CD4-positive, alpha-beta T cell (primary cell): ENCODE results near the gene KCNQ2. TPM values are rescaled to one million over a fixed set of nuclear protein-coding genes. Genes with fewer than 3 reads are reported as not detected.

Experiments
- ATAC-seq: fragments of 200-7000 bp; cut with Tn5 transposase; one replicate; pipeline ENCODE4 v1.10.0; 2022; ENCODE audit warnings: mild to moderate bottlenecking; ENCODE audit not compliant: poor library complexity
- CTCF ChIA-PET: fragments of 350-600 bp; sonication (Branson Sonifier 250); formaldehyde crosslinking; loops from one replicate; lab custom pipeline; 2021; ENCODE audit warnings: antibody characterized with exemption, inconsistent platforms; lab: Charles Lee
- POLR2A ChIA-PET: fragments of 350-600 bp; sonication (Branson Sonifier 250); formaldehyde crosslinking; loops from one replicate; lab custom pipeline; 2021; ENCODE audit warnings: antibody characterized with exemption, inconsistent platforms; lab: Charles Lee
- DNase-seq, 14 experiments: peaks; one replicate each; pipeline ENCODE4 v3.0.0-alpha.2; 2013 to 2020; ENCODE audit warnings: mixed read lengths in 2 of 14
- H3K27ac ChIP-seq, 2 donors: one replicate each; pipeline versions ENCODE4 v1.5.1 to v1.7.0; 2013; ENCODE audit warnings: low read length in 2 of 2, low read depth in 1 of 2, mild to moderate bottlenecking in 1 of 2
- H3K27me3 ChIP-seq, 2 experiments: 1 replicate in 1 of 2; 2 replicates in 1 of 2; pipeline versions ENCODE4 v1.6.1 to v1.7.0; 2013; ENCODE audit warnings: low read length in 2 of 2, control low read depth in 1 of 2, mild to moderate bottlenecking in 1 of 2, moderate library complexity in 1 of 2; ENCODE audit not compliant: insufficient read depth in 2 of 2, control insufficient read depth in 1 of 2
- H3K36me3 ChIP-seq: one replicate; pipeline ENCODE4 v1.6.1; 2013; ENCODE audit warnings: low read length, control low read depth; ENCODE audit not compliant: insufficient read depth
- H3K4me1 ChIP-seq: one replicate; pipeline ENCODE4 v1.6.1; 2013; ENCODE audit warnings: low read length, control low read depth; ENCODE audit not compliant: insufficient read depth
- H3K4me3 ChIP-seq: one replicate; pipeline ENCODE4 v1.5.1; 2013; ENCODE audit warnings: mild to moderate bottlenecking, low read length, moderate library complexity
- H3K9me3 ChIP-seq, 2 experiments: 1 replicate in 1 of 2; 2 replicates in 1 of 2; pipeline versions ENCODE4 v1.6.1 to v1.7.0; 2013; ENCODE audit warnings: low read length in 2 of 2, mild to moderate bottlenecking in 2 of 2, control low read depth in 1 of 2, moderate library complexity in 1 of 2; ENCODE audit not compliant: control insufficient read depth in 1 of 2, insufficient read depth in 1 of 2
- H3K27ac Mint-ChIP-seq: one replicate; pipeline ENCODE4 v1.8.0; 2020; ENCODE audit warnings: mixed read lengths
- H3K27me3 Mint-ChIP-seq: one replicate; pipeline ENCODE4 v1.8.0; 2021; ENCODE audit warnings: mixed read lengths
- H3K36me3 Mint-ChIP-seq: one replicate; pipeline ENCODE4 v1.8.0; 2021; ENCODE audit warnings: low read depth, mixed read lengths
- H3K4me1 Mint-ChIP-seq: one replicate; pipeline ENCODE4 v1.8.0; 2021; ENCODE audit warnings: low read depth, mixed read lengths
- H3K4me3 Mint-ChIP-seq: one replicate; pipeline ENCODE4 v1.8.0; 2020; ENCODE audit warnings: mild to moderate bottlenecking, mixed read lengths
- H3K9me3 Mint-ChIP-seq: one replicate; pipeline ENCODE4 v1.8.0; 2020; ENCODE audit warnings: mixed read lengths
- intact Hi-C, 2 experiments: fragments of 100-400 bp; cut with DNase I in 1 of 2; cut with micrococcal nuclease in 1 of 2; formaldehyde crosslinking; loops; one replicate each; pipeline versions ENCODE4 v1.15.1 to v1.9.0; 2023 to 2025; cut with DNase I, micrococcal nuclease
- total RNA-seq, 174 experiments: library from RNA in 2 of 174; stranded (reverse) in 2 of 174; gene quantifications; one replicate each; pipeline ENCODE4 v1.2.3 and lab custom pipeline; 2021 to 2026
- TF ChIP-seq, protein P1 (sequence below): fragments of 200-600 bp; IDR thresholded peaks from one replicate; pipeline ENCODE4 v1.8.0; 2022; ENCODE audit warnings: antibody characterized with exemption, mild to moderate bottlenecking

Gene KCNQ2
- total RNA-seq, 2 experiments from 2014 or later, result not detected

DNA sequence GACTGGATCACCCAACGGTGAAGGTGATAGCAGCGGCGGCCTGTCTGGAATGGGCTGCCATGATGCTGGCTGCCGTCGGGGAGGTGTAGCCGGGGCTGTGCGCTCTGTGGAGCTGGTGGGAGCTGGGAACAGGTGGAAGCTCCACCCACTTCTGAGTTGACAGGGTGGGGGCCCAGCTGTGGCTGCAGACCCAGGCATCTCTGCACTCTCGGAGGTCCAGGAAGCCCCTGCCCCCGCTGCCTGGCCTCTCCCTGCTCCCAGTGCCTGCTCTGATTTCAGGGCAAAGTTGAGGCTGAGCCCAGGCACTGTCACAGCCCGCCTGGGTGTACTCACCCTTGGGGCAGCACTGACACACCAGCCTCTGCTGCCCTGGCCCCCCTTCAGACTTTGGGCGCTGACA is 93.2 kb downstream of the KCNQ2 start:
- Mint-ChIP-seq H3K27ac (no peak overlapping the region), H3K36me3 (no peaks in the 10 kb centered on the region), H3K27me3 (peaks cover 26% of the 10 kb centered on the region), H3K4me1 (no peaks in the 10 kb centered on the region), H3K9me3 (no peaks in the 10 kb centered on the region), H3K4me3 (no peak overlapping the region)
- ATAC-seq (no peak), DNase-seq (no peak)
- Histone ChIP-seq H3K27me3 (peaks cover 20 to 40% of the 10 kb centered on the region in 2 experiments), H3K27ac (no peak overlapping the region), H3K4me1 (peaks cover 3% of the 10 kb centered on the region), H3K4me3 (no peak overlapping the region), H3K9me3 (peaks cover 0 to 18% of the 10 kb centered on the region in 2 experiments), H3K36me3 (no peaks in the 10 kb centered on the region)
- intact Hi-C loops, result no loop called here
- ChIA-PET CTCF (no interaction called here), POLR2A (no interaction called here)
- TF ChIP-seq, protein P1, sequence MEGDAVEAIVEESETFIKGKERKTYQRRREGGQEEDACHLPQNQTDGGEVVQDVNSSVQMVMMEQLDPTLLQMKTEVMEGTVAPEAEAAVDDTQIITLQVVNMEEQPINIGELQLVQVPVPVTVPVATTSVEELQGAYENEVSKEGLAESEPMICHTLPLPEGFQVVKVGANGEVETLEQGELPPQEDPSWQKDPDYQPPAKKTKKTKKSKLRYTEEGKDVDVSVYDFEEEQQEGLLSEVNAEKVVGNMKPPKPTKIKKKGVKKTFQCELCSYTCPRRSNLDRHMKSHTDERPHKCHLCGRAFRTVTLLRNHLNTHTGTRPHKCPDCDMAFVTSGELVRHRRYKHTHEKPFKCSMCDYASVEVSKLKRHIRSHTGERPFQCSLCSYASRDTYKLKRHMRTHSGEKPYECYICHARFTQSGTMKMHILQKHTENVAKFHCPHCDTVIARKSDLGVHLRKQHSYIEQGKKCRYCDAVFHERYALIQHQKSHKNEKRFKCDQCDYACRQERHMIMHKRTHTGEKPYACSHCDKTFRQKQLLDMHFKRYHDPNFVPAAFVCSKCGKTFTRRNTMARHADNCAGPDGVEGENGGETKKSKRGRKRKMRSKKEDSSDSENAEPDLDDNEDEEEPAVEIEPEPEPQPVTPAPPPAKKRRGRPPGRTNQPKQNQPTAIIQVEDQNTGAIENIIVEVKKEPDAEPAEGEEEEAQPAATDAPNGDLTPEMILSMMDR, result no peak

DNA sequence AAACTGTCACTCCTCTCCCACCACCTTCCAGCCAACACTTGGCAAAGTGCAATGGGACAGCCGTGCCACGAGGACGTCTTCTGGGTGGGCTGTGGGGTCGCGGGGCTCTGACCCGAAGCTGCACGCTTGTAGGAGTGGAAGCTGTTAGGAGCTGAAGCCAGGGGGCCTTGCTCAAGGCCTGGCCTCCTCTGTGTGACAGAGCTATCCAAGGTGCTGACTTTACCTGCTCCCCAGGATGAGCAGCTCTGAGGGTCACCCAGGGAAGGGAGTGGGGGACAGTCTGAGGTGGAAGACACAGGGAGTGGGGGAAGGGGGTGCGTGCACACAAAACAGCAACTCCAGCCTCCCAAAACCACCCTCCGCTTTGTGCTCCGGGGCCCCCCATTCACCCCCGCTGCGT is 93.8 kb downstream of the KCNQ2 start:
- H3K9me3 ChIP-seq, result peaks cover 0 to 14% of the 10 kb centered on the region in 2 experiments
- POLR2A ChIA-PET, result no interaction called here
- Mint-ChIP-seq H3K27me3 (peaks cover 26% of the 10 kb centered on the region), H3K36me3 (no peaks in the 10 kb centered on the region), H3K4me1 (no peaks in the 10 kb centered on the region), H3K9me3 (no peaks in the 10 kb centered on the region), H3K27ac (no peak overlapping the region), H3K4me3 (no peak overlapping the region)
- CTCF ChIA-PET, result no interaction called here
- no peak for DNase-seq
- H3K27me3 ChIP-seq, result peaks cover 24 to 40% of the 10 kb centered on the region in 2 experiments
- intact Hi-C loops, result no loop called here
- H3K36me3 ChIP-seq, result no peaks in the 10 kb centered on the region
- H3K4me3 ChIP-seq, result no peak overlapping the region
- ATAC-seq, result no peak
- TF ChIP-seq, protein P1, result no peak
- peaks cover 3% of the 10 kb centered on the region for H3K4me1 ChIP-seq
- no peak overlapping the region for H3K27ac ChIP-seq

DNA sequence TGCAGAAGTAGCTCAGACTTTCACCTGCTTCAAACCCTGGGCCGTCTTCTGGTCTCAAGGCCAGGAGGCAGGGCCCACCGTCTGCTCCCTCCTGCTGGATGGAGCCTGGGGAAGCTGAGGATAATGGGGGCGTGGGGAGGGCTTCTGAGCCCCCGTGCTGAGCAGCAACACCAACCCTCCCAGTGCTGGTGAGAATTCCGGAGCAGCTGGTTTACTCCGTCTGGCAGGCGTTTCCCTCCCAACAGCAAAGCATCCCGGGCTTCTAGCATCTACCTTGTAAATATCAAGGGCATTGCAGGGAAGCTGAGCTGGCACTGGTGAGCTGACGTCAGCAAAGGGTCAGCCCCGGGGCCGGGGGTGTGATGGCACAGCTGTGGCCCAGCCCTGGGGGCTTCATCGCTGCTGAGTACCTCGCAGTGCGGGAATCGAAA is 94.5 kb downstream of the KCNQ2 start:
- no peak for ATAC-seq
- H3K4me3 Mint-ChIP-seq, result no peak overlapping the region
- peaks cover 0 to 12% of the 10 kb centered on the region in 2 experiments for H3K9me3 ChIP-seq
- H3K36me3 ChIP-seq, result no peaks in the 10 kb centered on the region
- H3K27ac Mint-ChIP-seq, result no peak overlapping the region
- no peak overlapping the region for H3K27ac ChIP-seq
- peaks cover 27 to 39% of the 10 kb centered on the region in 2 experiments for H3K27me3 ChIP-seq
- no peaks in the 10 kb centered on the region for H3K9me3 Mint-ChIP-seq
- peaks cover 26% of the 10 kb centered on the region for H3K27me3 Mint-ChIP-seq
- H3K36me3 Mint-ChIP-seq, result no peaks in the 10 kb centered on the region
- ChIA-PET CTCF (no interaction called here), POLR2A (no interaction called here)
- DNase-seq, result no peak
- H3K4me1 Mint-ChIP-seq, result no peaks in the 10 kb centered on the region
- intact Hi-C loops, result no loop called here
- TF ChIP-seq, protein P1, result no peak
- H3K4me3 ChIP-seq, result no peak overlapping the region
- peaks cover 3% of the 10 kb centered on the region for H3K4me1 ChIP-seq
